NCI-H2107 (cell line): ENCODE data around the gene GUK1.
"Not testable (repeated sequence)": the region's sequence is repeated elsewhere in the genome, so short reads cannot be mapped to it uniquely, and the experiment has no call there.

ENCODE experiments used
- DNase-seq: peaks from one replicate; lab custom pipeline; 2025; lab: John Stamatoyannopoulos, UW

The GUK1 gene

DNA sequence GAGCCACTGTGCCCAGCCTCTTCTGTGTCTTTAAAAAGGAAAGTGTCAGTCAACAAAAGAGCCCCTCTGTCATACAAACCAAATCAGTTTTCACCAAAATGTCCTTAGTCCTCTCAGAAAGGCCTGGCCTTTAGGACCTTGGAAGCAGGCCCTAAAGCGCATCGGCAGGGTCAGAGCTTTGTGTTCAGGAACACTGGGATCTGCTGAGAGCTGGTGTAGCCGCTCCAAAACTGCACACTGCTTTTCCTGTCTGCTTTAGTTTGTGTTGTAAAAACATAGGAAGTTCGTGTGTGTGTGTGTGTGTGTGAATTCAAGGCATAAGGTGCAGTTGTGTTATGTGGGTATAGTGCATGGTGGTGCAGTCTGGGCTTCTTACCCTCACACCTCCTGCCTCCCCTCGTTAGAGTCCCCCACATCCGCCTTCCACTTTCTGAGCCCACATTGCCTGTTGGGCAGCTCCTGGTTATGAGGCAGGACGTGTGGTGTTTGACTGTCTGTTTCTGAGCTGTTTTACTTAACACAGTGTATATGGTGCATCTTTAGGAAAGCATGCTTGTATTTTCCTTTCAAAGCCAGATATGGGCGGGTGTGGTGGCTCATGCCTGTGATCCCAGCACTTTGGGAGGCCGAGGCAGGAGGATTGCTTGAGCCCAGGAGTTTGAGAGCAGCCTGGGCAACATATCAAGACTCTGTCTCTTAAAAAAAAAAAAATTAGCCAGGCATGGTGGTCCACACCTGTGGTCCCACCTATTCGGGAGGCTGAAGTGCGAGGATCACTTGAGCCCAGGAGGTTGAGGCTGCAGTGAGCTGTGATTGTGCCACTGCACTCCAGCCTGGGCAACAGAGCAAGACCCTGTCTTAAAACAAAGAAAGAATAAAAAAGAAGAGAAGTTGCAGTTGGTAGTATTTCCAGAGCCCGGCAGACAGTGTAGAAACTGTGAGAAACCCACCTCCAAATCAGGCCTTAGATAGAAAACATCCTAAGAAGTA is 37.9 kb downstream of the GUK1 start:
- DNase-seq = no peak

DNA sequence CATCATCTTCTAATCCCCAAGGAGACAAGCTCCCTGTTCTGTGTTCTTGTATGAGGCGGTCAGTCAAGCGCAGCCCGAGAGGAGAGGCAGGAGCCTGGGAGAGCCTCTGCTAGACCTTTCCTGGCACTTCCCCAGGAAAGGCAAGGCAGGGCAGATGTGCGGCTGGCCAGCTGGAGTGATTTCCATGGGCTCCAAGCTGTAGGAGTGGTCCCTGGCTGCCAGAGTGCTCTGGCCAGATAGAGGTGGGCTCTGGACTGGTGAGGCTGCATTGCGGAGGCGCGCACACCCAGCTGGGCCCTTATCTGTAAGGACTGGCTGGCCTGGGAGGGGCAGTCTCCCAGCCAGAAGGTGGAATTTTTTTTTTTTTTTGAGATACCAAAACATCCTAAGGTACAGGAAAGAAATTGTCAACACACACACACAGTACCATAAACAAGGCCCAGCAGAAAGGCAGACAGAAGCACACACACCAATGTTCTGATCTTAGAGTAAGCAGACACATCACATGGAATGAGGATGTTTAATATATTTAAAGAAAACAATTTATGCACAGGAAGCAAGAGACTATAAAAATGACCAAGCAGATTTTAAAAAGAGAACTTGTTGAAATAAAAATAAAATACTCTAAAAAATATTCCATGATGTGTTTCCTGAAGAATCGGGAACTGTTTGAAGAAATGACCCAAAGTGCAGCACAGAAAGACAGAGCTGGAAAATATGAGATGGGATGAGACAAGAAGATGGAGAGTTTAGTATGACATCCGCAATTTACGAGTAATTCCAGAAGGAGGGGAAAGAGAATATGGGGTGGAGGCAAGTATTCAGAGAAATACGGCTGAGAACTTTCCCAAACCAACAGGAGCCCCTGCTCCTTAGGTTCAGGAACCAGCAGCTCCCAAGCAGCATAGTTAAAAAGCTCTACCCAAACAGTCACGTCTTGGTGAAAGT is 38.9 kb downstream of the GUK1 start:
- DNase-seq = no peak

DNA sequence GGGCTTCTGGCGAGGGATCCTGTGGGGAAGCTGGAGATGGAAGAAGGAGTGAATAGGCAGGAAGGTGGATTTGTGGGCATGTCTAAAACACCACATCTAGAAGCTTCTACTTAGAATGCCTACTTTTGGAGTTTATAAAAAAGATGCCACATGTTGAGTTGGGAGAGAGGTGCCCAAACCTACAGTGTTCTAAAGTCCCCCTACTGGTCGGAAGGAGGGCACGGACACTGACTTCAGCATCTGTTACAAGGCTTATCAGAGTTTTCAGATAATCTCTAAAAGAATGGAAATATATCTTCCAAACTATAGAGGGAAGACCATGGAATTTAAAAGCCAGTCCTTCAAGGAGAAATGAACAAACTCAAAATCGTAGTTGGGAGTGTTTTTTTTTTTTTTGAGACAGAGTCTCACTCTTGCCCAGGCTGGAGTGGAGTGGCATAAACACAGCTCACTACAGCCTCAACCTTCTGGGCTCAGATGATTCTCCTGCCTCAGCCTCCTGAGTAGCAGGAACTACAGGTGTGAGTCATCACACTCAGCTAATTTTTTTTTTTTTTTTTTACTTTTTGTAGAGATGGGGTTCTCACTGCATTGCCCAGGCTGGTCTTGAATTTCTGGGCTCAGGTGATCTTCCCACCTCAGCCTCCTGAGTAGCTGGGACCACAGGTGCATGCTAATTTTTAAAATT is 40.3 kb downstream of the GUK1 start:
- no peak for DNase-seq

DNA sequence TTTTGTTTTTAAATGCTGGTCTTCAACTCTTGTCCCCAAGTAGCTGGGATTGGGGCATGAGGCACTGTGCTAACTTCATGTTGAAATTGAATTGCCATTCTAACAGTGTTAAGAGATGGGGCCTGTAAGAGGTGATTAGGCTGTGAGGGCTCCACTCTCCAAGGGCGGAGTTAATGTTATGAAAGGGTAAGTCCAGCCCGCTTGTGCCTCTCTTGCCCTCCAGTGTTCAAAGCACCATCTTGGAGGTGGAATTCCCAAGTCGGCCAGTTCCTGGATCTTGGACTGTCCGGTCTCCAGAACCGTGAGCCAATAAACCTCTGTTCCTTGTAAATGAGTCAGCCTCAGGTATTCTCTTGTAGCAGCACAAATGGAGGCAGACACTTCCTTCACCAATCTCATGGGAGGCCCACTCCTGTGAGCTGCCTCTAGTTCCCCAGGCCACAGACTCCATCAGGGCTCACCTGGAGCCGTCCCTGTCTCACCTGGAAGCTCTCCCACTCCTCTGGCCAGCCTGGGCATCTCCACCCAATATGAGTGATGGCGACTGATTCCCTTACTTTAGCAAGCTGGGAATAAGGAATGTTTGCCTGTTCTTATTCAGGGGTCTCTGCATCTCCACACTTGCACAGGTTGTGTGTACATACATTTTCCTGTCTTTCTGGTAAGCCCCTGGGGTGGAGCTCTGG is 41.0 kb downstream of the GUK1 start:
- DNase-seq = no peak

DNA sequence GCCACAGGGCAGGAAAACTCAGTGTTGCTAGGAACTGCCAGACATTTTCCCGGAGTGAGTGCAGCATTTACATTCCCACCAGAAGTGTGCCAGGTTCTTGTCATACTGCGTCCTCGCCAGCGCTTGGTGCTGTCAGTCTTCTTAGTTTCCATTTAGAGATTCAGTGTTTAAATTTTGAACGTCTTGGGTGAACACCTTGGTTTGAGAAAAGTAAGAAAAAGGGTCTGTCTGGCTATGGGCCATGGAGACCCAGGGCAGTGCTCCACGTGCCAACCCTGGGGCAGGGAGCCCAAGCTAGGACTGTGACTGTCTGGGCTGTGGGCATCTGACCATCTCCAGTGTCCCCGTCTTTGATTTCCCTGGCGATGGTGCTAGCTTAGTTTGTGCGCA is 41.6 kb downstream of the GUK1 start:
- DNase-seq = no peak

DNA sequence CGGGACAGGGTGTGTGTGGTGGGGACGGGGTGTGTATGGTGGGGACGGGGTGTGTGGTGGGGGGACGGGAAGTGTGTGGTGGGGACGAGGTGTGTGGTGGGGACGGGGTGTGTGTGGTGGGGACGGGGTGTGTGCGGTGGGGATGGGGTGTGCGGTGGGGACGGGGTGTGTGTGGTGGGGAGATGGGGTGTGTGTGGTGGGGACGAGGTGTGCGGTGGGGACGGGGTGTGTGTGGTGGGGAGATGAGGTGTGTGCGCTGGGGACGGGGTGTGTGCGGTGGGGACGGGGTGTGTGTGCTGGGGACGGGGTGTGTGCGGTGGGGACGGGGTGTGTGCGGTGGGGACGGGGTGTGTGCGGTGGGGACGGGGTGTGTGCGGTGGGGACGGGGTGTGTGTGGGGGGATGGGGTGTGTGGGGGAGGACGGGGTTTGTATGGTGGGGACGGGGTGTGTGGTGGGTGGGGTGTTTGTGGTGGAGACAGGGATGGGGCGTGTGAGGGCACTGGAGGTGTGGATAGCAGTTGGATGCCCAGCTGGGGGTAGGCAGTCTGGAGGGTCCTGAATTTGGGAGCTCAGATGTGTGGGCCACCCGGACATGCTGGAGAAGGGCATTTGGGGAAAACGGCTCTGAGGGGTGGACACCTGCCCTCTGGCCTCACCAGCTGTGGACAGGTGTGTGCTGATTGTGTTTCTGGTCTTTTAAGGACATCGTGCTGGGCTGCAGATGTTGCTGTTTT is 42.4 kb downstream of the GUK1 start:
- no peak for DNase-seq

DNA sequence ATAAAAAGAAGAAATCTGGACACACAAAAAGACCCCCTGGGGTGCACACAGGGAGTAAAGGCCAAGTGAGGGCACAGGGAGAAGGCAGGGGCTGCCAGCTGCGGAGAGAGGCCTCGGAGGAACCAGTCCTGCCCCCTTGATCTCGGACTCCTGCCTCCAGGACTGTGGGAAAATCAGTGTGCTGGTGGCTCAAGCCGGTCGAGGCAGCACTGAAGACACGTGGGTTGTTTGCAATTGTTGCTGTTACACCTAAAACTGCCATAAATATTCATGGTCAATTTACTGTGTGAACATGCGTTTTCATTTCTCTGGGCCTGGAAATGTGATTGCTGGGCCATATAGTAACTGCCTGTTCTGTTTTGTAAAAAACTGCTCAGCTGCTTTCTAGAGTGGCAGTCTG is 44.1 kb downstream of the GUK1 start:
- DNase-seq = no peak

DNA sequence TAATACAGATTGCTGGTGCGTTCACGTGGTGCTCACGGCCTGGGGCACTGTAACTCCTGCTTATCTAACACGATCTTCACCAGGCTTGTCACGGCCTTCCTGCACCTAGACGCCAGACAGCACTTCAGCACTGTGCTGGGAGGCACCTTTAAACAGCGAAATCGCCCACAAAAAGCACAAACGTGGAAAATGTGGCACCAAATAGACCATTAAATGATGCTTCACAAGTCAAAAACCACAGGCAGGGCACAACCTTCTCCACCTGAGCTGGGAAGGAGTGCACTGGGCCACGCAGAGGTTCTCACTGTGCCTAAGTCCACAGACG is 45.5 kb downstream of the GUK1 start:
- no peak for DNase-seq

DNA sequence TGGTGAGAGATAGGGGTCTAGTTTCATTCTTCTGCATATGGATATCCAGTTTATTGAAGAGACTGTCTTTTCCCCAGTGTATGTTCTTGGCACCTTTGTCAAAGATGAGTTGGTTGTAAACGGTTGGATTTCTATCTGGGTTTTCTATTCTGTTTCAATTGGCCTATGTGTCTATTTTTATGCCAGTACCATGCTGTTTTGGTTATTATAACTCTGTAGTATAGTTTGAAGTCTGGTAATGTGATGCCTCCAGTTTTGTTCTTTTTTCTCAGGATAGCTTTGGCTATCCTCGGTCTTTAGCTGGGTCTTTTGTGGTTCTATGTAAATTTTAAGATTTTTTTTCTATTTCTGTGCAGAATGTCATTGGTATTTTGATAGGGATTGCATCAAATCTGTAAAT is 48.2 kb downstream of the GUK1 start:
- not testable (repeated sequence) for DNase-seq

DNA sequence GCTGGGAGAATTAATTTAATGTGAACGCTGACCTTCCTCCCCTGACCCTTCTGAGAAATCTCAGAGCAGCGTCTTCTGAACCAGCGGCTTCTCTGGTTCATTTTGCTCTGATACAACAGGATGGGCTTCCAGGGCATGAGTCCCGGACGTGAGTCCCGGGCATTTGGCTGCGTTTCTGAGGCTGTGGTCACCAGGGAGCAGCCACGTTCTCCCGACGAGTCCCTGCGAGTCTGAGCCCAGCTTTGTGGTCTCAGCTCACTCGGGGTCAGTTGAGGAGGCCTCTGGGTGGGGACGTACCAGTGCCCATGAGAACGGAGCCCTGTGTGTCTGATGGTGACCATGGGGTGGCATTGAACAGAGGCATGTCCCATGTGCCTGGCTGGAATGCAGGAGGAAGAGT is 50.1 kb downstream of the GUK1 start:
- DNase-seq = no peak

DNA sequence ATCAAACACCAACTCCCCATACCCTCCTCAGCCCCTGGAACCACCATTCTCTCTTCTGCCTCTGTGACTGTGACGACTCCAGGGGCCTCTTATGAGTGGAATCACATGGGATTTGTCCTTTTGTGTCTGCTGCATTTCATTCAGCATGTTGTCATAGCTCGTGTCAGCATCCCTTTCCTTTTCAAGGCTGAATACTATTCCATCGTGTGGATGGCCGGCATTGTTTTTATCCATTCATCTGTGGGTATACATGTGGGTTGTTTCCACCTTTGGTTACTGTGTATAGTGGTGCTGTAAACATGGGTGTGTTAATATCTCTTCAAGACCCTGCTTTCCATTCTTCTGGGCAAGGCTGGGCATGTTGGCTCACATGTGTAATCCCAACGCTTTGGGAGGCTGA is 50.7 kb downstream of the GUK1 start:
- DNase-seq = no peak

DNA sequence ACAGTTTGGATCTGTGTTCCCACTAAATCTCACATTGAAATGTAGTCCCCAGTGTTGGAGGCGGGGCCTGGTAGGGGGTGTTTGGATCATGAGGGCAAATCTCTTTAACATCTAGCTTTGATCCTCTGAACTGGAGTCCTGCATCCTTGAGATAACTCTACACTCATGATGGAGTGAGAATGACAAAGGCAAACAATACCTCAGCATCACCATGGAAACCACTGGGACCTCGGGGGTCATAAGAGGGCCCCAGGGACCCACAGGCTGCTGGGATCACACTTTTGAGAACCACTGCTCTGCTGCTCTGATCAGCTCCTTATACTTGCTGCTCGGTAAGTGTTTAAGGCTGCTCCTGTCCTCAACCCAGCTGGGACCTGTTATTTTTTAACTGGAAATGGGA is 54.4 kb downstream of the GUK1 start:
- DNase-seq = no peak

DNA sequence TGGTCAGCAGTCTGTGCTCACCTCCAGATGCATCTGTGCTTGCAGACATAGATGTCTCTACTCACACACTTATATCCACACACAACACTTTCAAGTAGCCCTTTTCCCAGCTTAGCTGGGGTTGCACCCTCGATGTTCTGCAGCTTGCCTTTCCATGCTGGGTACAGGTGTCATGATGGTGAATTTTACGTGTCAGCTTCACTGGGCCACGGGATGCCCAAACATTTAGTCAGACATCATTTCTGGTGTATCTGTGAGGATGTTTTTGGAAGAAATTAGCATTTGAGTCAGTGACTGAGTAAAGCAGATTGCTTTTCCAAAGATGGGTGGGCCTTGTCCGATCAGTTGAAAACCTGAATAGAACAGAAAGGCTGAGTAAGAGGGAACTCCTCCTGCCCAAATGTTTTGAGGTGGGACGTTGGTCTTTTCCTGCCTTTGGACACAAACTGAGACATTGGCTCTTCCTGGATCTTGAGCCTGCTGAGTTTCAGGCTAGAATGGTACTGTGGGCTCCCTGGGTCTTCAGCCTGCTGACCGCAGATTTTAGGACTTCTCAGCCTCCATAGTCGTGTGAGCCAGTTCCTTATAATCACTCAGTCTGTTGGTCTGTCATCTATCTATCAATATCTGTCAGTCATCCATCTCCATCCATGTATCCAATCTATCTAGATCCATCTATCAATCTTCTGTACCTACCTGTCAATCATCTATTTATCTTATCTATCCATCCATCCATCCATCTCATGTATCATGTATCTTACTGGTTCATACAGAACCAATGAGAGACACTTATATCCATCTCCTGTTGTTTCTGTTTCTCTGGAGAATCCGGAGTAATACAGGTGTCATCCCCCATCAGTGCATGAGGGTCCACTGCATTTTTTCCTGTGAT is 55.1 kb downstream of the GUK1 start:
- DNase-seq = no peak

DNA sequence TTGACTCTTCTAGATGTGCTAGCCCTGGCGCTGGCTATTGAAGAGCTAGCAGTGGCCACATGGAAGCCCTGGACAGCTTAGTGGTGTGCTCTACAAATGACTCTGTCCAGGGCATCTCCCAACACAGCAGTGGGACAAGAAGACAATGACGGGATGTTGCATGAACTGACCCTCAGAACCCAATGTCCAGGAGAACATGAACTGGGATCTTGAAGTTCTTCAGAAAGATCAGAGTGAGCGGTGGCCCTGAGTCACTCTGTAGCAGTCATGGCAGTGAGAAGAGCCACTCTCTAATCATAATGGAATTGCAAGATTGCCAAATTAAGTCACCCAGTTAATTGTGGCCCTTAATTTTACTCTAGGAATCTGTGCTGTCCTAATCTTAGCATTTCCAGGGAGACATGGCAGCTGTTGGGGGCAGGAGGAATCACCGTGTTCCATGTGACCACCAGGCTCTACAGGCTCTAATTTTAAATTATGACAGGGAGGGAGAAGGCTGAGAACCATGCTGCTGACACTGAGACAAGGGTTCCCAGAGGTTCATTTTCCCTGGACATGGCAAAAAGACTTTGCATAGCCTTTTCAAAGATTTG is 57.6 kb downstream of the GUK1 start:
- DNase-seq = no peak
